ENCODE measurements around the gene FBXL13. TPM values are rescaled to one million over a fixed set of nuclear protein-coding genes. Genes with fewer than 3 reads are reported as not detected.
"Not testable (repeated sequence)": the region's sequence is repeated elsewhere in the genome, so short reads cannot be mapped to it uniquely, and the experiment has no call there.

The FBXL13 gene
- total RNA-seq, 2 donors from 2014 or later = 1.6 to 1.7 TPM

DNA sequence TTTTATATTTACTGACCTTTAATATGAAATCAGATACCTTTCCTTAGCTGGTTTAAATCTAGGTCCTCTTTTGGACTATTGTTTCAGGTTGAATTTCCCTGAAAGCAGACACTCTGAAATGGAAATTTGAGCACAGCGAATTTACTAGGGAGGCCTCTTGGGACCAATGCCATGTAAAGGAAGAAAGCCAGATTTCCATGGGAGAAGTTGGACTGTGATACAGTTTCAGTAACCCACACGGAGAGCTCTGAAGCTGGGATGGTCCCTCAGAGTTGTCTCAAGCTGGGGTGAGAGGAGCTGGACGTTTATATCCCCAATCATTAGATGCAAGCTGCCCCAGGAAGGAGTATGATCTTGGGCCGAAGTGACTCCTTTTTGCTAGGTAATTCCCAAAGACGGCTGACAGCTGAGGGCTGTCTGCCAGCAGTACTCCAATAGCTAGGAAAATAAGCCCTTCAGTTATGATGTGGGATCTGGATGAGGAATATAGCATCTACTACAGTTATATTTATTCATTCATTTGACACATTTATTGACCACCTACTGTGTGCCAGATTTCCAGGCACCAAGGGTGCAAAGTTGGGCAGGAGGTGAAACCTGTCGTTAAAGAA lies 311.2 kb downstream of the FBXL13 start:
- not testable (repeated sequence) for H3K4me1 ChIP-seq; DNase-seq (ENCODE audit: low spot score); H3K4me3 ChIP-seq

More for the DNA sequence above, 311.2 kb downstream of the FBXL13 start:
- not testable (repeated sequence) for H3K27ac ChIP-seq, H3K27me3 ChIP-seq, H3K36me3 ChIP-seq, H3K9me3 ChIP-seq

Other genes starting within 250 kb of the FBXL13 start
- 1 to 10 TPM; 1.8 to 9.9 TPM for gene LRRC17, start 161.8 kb downstream of the FBXL13 start, total RNA-seq
- 10 to 100 TPM; 11.6 to 20.2 TPM for gene ARMC10, start 344 bp upstream of the FBXL13 start, total RNA-seq
- gene NAPEPLD, start 74.3 kb upstream of the FBXL13 start, total RNA-seq = 1 to 10 TPM; 5.2 to 8.1 TPM
- gene PMPCB, start 222.6 kb upstream of the FBXL13 start, total RNA-seq = 10 to 100 TPM; 37.2 to 47.4 TPM

All from right atrium auricular region (tissue), 2 donors.